GM18508 (cell line): Measurements from ENCODE around the gene RAI14.
"Not testable (repeated sequence)": the region's sequence is repeated elsewhere in the genome, so short reads cannot be mapped to it uniquely, and the experiment has no call there.

Experiments
- ATAC-seq: cut with Tn5 transposase; IDR thresholded peaks from one replicate; pipeline ENCODE4 v1.9.1; 2021; ENCODE audit warnings: moderate number of reproducible peaks; ENCODE audit not compliant: insufficient read depth, unreplicated experiment

Gene RAI14

GRCh38 chr5:34695275-34696027 is 39.3 kb downstream of the RAI14 start:
- ATAC-seq = peak; percentile 58

GRCh38 chr5:34697308-34698108 is 41.4 kb downstream of the RAI14 start:
- ATAC-seq = no peak

DNA sequence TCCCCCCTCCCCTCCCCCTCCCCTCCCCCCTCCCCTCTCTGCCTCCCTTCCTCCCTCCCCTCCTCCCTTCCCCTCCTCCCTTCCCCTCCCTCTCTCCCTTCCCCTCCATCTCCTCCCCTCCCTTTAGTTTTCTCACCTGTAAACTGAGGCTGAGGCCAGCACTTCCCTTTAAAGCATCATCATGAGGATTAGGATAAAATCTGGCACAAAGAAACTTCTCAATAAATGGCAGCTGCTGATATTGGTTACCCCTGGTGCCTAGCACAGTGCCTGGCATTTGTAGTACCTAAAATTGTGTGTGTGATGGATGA is 41.9 kb downstream of the RAI14 start:
- ATAC-seq = no peak

GRCh38 chr5:34698754-34699153 is 42.6 kb downstream of the RAI14 start:
- ATAC-seq = no peak

GRCh38 chr5:34699155-34700077 is 43.3 kb downstream of the RAI14 start:
- ATAC-seq = no peak

DNA sequence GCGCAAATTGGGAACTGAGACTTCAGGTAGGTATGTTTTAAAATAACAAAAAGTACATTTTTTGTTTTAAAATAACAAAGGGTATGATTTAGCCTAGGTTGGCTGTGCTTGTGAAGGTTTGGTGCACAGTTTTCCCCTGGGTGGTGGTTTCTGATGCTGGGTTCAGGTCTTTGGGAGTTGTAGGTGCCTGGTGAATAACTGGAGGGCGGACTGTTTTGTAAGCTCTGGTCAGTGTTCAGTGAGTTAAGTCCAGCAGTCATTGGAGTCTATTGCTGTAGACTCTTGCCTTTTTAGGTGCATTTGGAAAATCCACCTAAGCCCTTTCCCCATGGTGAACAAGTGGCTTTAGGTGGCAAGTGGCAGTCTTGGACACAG is 43.9 kb downstream of the RAI14 start:
- no peak for ATAC-seq

GRCh38 chr5:34701442-34701841 is 45.3 kb downstream of the RAI14 start:
- not testable (repeated sequence) for ATAC-seq

DNA sequence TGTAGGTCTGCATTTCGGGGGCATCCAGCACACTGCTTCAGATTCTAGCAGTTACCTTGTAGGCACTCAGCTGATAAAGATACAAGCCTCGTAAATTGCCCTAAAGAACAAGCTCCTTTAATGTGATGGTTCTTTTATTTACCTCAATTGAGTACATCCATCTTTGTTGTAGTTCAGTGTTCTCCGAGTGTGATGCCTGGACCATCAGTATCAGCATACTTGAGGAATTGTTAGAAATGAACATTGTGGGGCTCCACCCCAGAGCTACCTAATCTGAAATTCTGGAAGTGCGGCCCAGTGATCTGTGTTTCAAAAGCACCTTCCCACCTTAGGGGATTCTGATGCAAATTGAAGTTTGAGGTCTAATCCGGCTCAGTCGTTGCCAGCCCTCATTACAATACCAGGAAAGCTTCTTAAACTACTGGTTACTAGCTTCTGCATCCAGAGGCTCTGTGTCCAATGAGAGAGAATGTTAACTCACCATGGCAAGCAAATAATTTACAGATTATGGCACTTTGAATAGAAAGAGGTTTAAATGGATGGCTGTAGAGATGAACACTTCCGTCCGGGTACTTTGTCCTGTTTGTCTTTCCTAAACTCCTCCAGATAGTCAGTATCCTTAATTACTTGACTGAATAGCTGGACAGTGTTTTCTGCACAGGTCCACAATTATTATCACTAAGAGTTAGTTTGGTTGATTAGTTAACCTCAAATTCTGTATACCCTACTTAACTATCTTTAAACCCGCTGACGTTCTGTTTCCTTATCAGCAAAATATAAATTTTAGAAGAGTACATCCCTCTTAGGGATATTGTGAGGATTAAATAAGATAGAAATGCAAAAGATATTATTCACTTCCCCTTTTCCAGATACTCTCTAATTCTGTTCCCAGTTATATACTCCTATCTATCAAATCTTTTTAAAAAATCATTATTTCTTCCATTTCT is 47.9 kb downstream of the RAI14 start:
- no peak for ATAC-seq

DNA sequence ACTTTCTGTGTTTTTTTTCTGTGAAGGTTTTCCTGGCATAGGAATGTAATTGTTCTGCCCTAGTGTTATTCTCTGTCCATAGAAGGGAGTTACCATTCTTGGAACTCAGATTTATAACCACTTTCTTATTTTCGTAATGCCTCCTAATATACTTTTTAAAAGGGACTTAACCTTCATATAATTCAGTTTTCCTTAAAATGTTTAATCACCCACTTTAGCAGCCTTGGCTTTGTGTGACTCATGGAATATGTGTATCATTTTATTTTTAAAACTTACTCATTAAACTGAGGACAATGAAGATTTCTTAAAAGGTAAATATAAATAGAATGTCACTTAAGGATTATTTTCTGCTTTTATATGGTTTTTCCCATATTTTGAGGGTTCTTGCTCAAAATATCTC is 50.0 kb downstream of the RAI14 start:
- ATAC-seq = no peak

- ATAC-seq = no peak
Observed at GRCh38 chr5:34707451-34708107, 51.5 kb downstream of the RAI14 start.

DNA sequence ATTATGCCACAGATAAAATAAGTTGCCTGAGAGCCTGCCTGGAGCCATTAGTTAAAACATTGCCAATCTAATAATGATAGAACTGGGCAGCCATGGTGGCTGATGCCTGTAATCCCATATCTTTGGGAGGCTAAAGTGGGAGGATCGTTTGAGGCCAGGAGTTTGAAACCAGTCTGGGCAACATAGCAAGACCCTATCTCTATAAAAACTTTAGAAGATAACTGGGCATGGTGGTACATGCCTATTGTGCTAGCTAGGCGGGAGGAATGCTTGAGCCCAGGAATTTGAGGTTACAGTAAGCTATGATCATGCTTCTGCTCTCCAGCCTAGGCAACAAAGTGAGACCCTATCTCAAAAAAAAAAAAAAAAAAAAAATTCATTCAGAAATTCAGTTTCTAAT is 52.6 kb downstream of the RAI14 start:
- no peak for ATAC-seq

GRCh38 chr5:34709861-34710673 is 53.9 kb downstream of the RAI14 start:
- ATAC-seq = no peak

DNA sequence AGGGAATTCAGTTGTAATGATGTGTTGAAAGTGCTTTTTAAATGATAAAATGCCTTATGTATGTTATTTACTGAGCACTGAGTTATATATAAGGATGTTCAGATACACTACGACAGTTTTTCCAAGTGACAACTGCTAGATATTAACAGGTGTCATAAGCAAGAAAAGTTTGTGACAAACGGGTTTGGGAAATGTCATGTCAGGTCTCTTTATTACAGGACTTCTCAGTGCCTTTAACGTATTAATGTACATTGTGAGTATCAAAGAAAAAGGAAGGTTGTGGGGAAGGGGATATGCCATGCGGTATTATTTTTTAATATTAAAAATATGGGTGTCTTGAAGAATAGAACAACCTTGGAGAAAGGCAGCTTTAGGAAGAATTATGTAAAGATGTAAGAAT is 56.4 kb downstream of the RAI14 start:
- no peak for ATAC-seq

- no peak for ATAC-seq
Observed at GRCh38 chr5:34715711-34716110, 59.6 kb downstream of the RAI14 start.

- no peak for ATAC-seq
Observed at GRCh38 chr5:34716986-34717385, 60.9 kb downstream of the RAI14 start.

- ATAC-seq = no peak
Observed at GRCh38 chr5:34717426-34718327, 61.5 kb downstream of the RAI14 start.

GRCh38 chr5:34718516-34718915 is 62.4 kb downstream of the RAI14 start:
- ATAC-seq = no peak
